CD4-positive, alpha-beta T cell treated with Interleukin-15 for 4 hours (primary cell): ENCODE results near the gene TMEM9.

Source experiments
- DNase-seq: peaks from one replicate; pipeline ENCODE4 v3.0.0-alpha.2; 2020; ENCODE audit warnings: low spot score

Gene TMEM9

DNA sequence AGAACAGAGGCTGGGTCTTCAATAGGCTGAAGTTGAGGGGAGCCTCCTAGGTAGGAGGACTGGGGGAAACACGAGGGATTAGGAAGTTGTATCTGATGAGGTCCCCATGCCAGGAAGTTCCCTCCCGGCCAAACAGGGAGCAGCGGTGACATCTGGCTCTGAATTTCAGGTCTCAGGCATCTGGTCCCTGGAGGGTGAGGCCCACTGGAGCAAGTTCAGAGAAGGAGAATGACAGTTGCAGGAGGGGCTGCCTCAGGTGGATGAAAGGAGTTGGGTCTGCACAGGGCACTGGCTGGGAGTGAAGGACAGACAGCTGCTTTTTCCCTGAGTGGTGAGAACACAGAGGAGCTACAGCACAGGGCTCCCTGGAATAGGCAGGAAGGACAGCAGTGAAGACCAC lies 9.1 kb downstream of the TMEM9 start:
- no peak for DNase-seq

DNA sequence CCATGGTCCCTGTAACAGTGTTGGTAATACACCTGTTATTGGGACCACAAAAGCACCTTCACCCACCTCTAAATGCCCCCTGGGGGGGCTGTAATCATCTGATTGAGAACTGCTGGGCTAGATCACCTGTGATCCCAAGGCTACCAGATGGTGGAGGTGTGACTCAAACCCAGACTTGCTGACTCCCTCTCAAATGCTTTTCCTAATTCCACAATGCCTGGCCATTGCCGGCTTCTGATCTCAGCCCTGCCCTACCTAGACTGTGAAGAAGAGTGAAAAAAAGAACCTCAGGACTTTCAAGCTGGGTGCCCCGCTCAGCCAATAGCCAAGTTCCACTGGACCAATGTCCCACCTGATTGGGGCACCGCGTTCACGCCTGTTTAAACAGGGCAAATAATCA lies 9.6 kb downstream of the TMEM9 start:
- no peak for DNase-seq

DNA sequence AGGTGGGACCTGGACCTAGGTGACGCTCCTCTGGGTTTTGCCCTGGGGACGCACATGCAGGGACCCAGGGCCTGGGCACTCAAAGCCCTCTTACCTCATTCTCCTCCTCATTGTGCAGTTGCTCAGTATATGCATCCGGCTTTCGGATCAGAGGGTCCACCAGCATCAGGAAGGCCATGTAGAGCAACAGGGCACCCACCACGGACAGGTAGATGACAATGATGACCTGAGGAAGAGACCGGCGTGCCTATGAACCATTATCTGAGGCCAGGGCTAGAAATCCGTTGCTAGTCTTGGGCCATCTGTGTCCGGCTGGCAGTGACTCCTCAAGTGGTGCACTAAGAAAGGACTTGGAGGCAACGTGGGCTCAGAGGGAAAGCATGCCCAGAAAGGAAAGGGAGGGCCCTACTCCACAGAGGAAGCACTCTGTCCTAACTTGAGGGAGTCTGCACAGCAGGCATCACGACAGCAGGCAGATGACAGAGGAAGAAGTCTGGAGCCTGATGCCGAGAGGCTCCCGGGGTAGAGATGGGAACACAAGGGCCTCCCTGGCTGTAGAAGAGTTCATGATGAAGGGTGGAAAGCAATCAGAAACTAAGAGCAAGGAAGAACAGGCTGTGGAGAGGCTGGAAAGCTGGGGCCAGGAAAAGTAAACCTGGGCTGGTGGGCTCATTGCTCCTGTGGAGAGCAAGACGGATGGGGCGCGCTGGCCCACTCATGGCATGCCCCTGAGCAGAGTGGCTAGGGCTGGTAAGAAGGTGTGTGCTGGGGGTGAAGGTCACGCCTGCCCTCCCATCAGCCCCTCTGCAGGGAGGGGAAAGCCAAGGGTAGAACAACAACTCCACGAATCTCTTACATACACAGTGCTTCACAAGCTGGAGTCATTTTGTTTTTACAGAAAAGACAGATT lies 10.3 kb downstream of the TMEM9 start:
- no peak for DNase-seq

DNA sequence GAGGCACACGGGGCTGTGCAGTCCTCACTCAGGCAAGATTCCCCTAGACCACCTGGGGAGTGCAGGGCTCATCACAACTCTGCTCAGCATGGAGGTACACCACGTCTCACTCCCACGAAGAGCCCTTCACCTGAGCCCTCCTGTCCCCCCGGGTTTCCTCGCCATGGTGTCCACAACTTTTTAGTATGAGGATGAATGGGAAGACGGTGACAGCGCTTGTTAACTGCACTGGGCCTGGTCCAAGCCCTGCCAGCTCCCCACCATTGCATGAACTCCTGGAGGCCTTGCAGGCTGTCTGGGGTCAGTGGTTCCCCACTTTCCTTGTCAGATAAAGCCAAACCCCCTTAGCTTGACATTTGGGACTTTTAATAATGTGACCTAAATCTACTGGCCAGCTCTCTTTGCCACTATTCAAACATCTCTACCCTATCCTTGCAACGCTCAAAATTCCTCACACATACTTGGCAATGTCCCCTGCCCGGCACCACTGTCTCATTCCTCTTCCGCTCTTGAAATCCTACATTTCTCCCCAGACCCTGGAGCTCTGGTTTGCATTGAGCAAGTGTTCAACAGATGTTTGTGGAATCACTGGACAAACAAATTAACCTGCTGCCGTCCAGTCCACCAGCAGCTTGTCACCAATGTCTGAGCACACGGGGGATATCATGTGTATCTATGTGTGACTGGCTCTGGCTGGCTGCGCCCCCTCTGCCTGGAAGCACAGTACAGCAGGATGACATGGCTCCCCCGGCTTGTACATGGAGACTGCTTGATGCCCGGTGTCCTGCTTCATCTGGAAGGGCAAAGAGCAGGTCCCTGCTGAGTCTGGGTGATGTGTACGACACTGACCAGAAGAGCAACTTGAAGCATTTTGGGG lies 11.2 kb downstream of the TMEM9 start:
- no peak for DNase-seq

DNA sequence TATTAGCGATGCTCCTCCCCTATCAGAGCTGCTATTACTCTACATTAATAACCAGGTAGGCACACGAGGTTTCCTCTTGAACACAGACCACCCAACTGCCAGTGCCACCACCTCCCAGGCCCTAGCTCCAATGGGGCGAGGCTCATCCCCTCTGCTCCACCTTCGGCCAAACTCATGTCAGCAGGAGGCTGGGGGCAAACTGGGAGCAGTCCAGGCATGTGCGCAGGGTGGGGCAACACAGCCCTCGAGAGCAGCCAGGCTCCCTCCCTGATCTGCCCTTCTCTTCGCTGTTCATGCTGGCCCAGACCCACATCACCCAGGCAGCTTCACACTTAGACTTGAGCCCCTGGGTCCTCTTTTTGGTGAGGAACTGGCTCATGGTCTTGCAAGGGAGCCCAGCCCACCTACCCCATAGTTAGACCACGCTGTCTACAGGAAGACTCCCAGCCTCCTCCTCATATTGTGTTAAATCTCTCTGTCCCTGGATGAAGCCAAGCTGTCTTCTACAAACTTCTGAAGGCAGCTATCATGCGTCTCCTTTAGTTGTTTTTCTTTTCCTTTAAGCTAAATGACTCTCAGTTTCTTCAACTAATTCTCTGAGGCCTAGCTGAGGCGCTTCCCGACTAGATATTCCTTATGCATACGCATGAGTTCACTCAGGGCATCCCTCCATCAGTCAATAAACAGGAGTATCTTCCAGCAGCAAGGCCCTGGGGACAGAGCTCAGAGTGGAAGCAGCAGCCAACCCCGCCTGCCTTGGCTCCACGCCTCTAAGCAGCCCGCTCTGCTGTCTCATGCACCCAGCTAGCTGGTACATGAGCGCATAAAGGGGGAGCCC lies 12.0 kb downstream of the TMEM9 start:
- no peak for DNase-seq

DNA sequence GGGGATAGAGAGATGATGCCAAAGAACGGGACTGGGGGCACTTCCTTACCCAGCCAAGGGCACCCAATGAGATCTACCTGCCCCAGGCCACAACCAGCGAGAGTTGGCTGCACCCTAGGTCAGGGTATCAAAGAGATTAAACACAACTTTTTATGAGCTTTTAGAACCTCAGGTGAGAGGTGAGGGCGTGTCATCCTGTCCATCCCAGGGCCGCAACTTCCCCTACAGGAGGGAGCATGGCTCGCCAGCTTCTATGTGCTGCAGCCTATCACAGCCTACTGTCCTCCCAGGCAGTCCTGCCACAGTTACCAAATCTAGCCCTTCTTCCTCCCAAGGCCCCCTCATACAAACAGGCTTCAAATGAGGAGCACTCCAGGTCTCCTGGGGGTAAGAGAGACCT lies 12.9 kb downstream of the TMEM9 start:
- DNase-seq = no peak

DNA sequence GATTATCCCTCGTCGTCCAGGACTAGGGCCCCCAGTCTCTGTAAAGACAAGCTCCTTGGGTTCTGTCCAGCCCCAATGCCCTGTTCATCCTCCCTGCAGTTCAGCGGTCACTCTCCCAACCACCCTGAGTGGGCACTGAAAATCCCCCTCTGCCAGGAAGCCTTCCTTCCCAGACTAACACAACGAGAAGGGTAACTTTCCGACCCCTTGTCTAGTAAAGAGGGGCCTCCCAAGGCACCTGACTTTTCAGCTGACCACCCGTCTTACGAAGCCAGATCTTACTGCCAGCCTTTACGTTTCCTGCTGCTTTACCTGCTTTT lies 13.4 kb downstream of the TMEM9 start:
- no peak for DNase-seq

DNA sequence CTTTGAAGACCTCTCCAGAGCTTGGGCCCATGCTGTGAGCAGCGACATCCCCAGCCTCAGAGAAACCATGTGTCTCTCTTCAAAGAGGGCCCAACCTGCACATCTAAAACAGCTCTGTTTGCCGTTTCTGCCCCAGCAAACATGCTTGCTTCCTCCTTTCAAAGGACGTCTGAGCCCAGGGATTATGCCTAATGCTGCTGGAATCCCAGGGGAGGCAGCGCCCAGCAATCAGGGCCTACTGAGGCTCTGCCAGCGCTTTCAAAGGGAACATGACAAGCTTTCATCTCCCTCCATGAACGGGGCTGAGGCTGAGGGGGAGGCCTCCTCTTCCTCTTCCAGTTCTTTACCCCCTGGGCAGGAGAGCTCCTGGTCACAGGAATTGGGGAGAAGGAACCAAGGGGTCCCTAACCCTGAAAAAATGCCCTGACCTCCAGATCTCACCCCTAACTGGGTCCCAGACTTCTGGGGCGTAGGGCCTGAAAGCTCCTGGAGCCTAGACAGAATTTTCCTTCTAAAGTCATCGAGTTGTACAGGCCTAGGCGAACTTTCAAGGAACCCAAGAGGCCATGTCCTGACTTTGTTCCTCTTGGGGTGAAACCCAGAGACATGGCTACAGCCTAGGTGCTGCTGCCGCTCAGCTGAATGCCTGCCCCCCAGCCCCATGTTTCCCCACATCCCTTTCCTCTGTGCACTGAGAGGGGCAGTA lies 13.9 kb downstream of the TMEM9 start:
- DNase-seq = no peak

DNA sequence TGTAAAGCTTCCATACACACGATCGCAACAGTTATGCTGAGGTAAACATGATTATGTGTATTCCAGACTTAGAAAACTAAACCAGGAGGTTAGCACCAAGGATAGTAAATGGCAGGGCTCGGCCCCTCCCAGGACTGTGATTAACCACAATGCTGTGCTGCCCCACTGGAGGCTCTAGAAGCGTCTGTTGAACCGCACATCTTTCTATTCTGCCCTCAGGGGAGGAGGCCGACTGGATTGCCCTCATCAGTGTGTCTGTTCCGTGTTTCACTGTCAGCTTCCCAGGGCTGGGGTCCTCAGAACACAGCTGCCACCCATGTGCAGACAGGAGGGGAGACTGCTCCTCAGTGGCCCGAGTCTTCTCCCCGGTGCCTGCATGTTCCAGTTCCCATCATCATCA lies 14.5 kb downstream of the TMEM9 start:
- no peak for DNase-seq

DNA sequence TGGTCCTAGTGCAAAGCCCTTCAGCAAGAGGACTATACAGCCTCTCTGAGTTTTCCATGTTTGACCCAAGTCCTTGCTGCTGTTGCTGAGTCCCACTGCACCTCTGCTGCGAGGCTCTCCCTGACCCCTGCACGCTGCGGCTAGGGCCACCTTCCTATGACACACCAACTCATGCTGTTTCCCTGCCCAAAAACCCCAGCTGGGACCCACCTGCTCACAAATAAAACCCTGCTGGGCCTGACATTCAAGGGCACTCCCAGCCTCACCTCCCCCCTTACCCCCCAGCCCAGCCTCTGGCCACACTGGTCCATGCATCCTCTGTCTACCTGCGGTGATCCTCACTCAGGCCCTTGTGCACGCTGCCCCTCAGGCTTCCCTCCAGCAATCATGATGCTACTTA lies 15.0 kb downstream of the TMEM9 start:
- DNase-seq = no peak

DNA sequence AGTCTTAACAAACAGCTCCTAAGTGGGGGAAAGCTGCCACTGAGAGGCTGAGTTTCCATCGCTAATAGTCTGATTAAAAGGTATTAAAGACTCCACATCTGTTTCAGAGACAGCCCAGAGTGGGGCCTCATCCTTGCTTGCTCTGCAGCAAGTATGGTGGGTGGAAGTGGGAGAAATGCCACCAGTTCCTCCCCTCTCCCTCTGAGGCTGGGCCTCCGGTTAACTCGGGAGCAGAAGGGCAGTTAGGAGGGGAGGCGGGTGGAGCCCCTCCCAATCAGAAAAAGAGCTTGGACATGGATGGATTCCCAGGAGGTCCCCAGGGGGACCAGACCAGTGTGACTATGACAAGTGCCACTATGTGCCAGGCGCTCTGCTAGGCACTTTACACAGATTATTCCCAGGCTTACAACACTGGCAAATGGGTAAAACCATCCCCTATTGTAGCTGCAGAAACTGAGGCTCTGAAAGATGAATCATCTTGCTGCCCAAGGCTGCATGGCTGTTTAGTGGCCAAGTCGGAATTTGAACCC lies 15.9 kb downstream of the TMEM9 start:
- no peak for DNase-seq

DNA sequence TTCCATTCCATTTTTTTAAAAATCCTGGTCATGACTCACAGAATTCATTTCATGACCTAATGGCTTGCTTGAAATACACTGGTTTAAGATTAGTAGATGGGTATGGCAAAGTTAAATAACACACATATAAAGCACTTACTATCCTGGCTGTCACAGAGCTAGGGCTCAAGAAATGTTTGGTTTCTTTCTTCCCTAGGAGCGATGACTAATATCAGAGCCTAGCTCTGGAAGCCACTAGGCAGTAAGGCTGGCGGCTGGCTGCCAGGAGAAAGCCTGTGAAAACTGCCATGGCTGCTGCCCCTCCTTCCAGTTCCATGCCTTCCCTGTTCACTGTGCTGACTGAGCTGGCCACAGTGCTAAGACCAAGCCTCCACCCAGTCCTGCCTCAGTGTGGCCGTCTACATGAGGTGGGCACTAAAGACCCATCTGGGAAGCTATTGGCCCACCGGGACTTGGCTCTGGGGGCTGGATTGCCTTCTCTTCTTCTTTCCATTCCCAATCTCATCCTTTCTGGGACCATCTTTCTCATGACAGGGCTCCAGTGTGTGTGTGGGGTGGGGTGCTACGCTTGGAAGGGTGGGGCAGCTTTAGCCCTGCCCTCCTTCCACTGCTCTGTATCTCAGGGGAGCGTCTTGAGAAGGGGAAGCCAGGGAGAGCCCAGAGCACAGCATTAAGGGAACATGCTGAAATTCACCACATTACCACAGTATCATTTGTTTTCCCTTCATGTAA lies 16.5 kb downstream of the TMEM9 start:
- DNase-seq = no peak

DNA sequence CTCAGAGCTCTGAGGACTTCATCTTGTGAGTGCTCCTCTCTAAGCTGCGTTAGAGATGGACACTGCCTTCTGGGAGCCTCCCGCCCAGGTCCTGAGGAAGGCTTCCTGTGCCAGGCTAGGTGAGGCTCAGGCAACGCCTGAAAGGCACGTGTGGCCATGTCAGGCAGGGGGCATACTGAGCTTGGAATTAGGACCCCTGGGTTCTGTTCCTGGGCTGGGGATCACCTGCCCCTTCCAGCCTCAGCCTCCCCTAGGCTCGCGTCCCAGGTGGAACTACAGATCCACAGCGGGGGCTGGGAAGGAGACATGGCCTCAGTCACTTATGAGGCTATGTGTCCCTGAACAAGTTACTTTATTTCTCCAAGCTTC lies 17.3 kb downstream of the TMEM9 start:
- no peak for DNase-seq

DNA sequence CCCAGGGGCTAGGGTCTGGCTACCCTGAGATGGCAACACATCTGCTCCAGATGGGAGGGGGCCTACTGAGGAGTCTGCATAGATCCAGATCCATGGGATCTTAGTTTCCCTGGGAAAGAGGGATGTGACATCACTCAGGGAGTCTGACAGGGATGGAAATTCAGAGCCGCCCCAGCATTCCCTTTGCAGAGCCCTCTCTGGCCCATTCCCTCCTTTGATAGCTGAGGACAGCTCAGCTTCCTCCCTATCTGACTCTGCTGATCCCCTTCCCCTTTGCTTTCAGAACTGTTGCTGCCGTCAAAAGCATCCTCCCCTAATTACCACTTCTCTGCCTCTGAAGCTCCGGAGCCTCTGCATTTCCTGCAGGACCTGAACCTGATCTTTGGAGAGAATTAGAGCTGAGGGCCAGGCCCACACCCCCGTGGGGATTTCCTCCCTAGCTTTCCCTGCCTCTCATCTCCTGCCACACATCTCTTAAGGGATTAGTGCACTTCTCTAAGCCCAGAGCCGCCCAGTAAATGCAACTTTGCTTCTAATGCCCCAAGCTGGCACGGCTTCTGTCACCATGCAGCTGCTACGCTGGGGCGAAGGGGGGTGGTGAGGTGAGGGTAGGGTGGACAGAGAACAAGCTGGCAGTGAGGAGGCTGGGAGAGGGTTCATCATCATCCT lies 17.8 kb downstream of the TMEM9 start:
- no peak for DNase-seq

DNA sequence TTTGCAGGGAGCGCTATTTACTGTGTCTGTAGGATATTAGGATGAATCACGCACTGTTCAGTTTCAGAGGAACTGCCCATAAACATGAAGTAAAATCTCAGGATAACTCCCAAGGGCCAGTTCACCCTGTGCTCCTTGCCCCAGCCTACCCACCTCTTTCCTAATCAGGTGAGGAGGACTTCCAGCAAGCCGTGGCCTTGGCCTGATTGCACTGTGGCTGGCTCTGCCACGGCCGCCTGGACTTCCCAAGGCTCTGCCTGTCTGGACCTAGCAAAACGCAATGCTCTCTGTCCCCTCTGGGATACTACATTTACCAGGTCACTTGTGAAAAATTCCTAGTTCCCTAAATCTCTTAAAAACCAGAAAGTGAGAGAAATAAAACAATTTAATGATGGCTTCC lies 19.9 kb downstream of the TMEM9 start:
- DNase-seq = no peak

DNA sequence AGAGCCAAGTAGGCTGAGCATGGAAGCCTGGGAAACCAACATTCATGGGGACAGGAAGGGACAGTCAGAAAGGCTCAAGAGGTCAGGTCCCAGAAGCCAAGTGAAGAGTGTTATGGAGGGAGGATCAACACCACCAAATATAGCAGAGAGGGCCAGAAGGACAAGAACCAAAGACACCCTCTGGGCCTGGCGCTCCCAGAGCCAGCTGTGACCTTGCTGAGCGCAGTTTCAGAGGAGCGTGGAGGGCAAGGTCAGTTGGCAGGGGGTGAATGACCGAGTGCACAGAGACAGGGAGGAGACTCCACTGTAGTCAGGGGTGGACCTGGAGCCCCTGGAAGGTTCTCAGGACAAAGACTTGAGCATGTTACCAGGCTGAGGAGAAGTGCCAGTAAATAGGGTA lies 22.9 kb downstream of the TMEM9 start:
- no peak for DNase-seq

DNA sequence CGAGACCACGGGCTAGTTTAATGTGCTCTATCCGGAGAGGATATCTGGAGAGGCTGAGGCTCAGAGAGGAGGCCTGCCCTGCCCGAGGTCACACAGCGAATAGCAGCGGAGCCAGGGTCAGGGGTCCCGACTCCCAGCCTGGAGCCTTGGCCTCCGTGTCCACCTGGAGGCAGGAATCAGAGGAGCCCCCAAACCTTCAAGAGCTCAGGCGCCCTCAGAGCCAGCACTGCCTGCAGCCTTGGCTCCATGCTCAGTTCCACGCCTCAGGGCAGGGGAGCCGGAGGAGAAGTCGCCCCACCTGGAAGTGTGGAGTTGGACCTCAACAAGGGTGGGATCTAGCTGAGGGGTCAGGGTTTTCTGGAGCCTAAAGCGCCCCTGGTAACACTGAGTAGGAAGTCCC lies 25.3 kb downstream of the TMEM9 start:
- DNase-seq = no peak

DNA sequence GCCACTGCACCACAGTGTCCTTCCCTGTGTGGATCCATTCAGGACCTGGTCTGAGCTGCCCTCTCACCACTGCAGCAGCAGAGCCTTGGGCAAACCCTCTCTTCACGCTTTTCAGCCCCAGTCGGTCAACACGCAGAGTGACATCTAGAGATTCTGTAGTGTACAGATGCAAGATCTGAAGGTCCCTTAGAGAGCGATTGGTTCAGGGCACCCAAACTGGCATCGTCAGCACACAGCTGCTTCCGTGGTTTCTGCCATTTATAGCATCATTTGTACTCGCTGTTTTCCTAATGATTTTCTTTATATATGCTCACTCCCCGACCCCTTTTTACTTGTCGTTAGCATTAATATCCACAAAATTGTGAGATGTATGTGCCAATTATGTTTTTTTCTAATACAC lies 25.8 kb downstream of the TMEM9 start:
- no peak for DNase-seq

DNA sequence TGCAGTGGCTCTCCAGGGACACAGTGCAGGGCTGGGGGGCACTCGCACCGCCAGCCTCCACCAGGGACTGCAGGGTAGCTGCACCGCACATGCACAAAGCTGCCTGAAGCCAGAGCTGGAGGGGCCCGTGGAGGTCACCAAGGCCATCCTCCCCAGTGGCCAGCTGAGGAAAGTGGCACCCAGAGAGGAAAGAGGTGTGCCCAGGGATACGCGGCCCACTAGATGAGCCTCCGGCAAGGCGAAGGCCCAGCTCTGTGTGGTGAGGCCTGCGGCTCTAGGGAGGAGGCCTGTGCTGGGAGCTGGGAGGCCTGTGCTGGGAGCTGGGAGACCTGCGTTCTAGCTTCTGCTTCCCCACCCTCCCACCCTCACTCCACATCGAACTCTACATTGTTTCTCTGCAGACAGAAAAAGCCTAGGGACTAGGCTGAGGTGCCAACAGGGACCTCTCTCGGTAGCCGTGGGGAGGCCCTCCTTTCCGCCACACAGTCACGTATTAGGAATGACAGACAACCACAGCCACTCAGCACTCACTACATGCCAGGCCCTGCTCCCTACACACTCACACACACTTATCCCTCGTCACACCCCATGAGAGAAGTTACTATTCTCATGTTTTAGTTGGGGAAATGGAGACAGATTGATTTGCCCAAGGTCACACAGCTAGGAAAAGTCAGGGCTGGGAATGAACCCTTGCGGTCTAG lies 26.4 kb downstream of the TMEM9 start:
- DNase-seq = no peak
